Renal cortical epithelial cell (primary cell): ENCODE data around the gene SUN5. TPM values are rescaled to one million over a fixed set of nuclear protein-coding genes. Genes with fewer than 3 reads are reported as not detected.
"Not testable (repeated sequence)": the region's sequence is repeated elsewhere in the genome, so short reads cannot be mapped to it uniquely, and the experiment has no call there.

ENCODE experiments used
- DNase-seq: peaks from one replicate; pipeline ENCODE4 v3.0.0-alpha.2; 2011; ENCODE audit warnings: low read depth
- total RNA-seq: library from RNA; depleted of rRNA; stranded (reverse); fragments of >200 nt; gene quantifications from 2 replicates; pipeline ENCODE4 v1.2.3, GENCODE V29; 2014

SUN5 gene
- total RNA-seq, 1 donor from 2014 or later = not detected

DNA sequence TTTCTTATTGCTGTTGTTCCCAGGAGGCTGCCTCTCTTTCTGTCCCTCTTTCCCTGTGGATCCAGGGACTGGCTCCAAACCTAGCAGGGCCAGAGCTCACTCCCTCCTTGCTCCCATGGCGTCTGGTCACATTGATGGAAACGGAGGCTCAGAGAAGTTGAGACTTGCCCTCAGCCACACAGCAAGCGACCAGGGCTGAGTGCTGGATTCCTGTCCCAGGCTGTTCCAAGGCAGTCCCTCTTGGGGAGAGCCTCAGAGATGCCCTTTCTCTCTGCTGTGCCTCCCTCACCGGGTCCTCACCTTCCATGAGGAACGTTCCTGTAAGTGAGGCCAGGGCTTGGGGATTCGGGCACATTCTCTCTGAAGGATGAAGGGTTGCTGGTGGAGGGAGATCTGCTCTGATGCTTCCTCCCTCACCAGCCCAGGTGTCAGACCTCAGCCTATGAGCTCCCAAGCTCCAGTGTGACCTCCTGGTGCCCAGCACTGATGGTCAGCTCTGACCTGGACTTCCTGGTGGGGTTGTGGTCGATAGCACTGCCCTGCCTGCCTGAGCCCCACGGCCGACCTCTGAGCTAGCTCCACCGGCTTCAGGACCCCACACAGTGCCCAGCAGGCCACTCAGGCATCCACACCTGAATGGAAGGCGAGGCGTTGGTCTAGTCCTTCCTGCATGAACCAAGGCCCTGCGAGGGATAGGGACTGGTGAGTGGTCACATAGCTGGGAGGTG lies 26.8 kb downstream of the SUN5 start:
- DNase-seq = no peak

DNA sequence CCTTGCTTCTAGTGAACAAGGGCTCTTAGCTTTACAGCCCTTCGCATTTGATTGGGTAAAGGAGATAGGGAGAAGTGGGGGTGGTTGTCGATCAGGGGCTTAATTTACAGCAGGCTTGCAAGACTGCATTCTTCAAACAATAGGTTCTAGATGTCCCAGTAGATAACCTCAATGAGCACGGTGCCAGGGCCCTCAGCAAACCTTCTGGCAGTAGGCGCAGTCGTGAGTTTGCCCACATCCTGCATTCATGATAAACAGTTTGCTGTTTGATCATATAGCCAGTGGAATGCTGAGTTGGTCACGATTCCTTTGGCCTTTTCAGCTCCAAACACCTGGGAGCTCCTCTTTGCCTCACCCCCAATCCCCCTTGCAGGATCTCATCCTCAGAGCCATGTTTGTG lies 27.5 kb downstream of the SUN5 start:
- DNase-seq = no peak

DNA sequence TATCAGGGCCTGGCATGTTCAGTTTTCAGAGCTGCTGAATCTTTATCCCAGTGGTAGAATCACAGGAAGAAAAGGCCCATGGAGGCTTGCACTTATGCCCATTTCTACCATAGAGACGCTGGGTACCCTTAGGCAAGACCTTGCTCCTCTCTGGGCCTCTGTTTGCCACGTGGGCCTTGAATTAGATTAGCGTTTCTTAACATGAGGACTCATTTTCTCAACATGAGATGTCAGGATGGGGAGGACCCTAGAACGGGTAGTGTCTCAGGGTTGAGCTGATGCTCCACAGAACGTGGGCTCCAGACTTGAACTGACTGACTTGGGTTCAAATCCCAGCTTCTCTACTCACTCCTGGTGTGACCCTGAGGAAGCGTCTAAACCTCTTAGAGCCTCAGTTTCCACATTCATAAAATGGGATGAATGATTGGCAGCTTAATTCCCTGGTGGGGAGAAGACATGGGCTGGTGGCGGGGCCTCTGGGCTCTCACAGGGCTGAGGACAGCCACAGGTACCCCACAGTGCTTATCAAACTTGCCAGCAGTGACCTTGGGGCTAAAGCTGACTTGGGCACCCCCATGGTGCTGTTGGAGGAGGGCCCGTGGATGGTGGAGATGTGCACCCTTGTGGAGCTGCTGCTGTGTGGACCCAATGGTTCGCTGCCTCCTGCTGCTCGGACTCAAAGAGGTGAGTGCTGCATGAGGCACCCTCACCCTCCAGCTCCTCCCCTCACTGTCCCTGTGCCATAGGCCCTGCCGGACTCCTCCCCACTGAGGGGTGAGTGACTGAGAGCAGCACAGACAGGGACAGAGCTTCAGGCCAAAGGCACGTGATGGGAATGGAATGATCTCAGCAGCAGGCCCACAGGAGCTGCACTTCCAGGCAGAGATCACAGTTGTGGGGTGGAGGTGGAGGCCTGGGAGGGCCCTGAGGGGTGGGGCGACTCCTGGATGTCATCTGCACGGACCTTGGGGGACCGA lies 28.2 kb downstream of the SUN5 start:
- no peak for DNase-seq

GRCh38 chr20:32975121-32975520 lies 29.1 kb downstream of the SUN5 start:
- DNase-seq = not testable (repeated sequence)

- not testable (repeated sequence) for DNase-seq
Measured at GRCh38 chr20:32974204-32975064, 29.8 kb downstream of the SUN5 start.

DNA sequence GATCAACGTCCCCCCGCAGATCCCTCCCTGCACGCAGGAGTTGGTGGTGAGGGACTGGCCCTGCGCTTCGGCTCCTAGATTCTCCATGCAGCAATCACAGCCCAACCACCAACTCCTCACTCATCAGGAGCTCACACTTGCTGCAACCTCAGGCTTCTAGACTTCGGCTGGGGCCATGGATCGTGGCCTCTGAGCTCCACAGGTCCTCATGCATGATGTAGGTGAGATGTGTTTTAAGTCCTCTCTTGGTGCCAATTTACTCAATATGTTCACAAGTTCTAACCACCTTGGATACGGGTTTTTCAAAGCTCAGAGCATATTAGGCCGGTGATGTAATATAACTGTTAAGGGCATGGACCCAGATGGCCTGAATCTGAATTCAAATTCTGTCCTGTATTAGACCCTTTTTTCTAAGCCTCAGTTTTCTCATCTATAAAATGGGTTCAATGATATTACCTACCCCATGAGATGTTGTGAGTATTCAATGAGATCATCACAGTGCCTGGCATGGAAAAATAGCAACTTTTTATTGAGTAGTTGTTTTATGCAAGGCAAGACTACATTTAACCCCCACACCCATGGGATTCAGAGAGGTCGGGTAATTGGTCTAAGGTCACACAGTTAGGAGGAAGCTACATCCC lies 31.0 kb downstream of the SUN5 start:
- DNase-seq = no peak

GRCh38 chr20:32972181-32973076 lies 31.8 kb downstream of the SUN5 start:
- DNase-seq = no peak

DNA sequence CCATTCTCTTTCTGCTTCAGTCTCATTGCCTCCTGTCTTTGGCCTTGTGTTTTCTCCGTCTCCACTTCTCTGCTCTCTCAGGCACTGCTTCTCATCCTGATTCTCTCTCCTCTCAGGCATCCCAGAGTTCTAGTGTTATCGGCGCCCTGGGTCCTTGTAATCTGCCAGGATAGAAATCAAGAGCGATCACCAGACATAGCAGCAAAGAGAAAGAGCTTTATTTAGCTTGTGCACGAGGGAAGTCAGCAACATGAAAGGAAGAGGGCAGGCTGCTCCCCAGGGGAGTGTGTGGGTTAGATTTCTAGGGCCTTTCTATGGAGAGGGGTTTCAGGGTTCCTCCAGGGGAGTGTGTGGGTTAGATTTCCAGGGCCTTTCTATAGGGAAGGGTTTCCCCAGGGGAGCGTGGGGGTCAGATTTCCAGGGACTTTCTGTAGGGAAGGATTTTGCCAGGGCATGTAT lies 32.5 kb downstream of the SUN5 start:
- no peak for DNase-seq

DNA sequence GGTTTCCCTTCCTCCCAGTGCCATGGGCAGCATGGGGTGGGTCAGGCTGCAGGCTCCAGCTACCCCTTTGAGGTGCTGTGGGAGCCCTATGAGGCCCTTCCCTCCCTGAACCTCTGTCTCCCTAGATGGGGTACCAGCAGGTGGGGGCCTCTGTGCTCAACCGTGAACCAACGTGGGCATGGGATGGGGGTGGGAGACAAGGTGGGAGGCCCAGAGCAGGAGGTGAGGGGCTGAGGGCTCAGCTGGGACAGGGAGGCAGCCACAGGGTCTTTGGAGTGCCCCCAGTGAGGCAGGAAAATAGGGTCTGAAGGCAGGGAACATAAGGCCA lies 33.3 kb downstream of the SUN5 start:
- no peak for DNase-seq

DNA sequence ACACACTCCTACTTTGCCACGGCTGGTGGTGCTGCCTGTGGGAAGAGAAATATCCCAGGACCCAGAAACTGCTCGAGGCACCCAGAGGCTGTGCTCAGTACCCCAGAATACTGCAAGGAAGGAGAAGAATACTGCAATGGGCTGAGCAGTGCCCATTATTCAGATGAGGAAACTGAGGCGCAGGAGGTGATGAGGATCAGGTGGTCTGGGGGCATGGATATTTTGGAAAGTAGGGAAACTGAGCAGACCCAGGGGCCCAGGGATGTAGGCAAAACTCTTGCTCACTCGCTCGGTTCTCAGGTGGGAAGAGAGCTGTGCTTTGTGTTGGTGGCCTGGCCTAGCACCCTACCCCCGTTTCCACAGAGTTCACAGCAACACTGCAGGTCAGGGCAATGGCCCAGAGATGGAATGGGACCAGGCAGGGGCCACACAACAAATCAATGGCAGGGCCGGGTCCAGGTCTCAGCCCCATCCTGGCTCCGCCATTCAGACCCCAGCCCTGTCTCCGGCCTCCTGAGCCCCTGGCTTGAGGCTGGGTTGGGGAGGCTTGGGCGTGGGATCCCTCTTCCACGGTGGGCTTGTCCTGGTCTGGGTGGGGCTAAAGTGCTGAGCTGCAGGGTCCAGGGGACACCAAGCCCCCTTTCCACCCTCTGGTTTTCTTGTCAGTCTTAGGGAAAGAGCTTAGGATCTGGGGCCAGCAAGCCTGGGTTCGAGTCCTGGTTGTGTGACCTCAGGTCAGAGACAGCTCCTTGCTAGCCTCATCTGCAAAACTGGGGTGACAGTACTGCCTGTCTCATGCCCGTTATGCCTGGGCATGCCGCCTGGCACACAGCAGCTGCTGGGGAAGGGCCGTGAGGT lies 33.9 kb downstream of the SUN5 start:
- no peak for DNase-seq

- DNase-seq = no peak
Measured at GRCh38 chr20:32969356-32970114, 34.7 kb downstream of the SUN5 start.

- DNase-seq = no peak
Measured at GRCh38 chr20:32968478-32969241, 35.6 kb downstream of the SUN5 start.

DNA sequence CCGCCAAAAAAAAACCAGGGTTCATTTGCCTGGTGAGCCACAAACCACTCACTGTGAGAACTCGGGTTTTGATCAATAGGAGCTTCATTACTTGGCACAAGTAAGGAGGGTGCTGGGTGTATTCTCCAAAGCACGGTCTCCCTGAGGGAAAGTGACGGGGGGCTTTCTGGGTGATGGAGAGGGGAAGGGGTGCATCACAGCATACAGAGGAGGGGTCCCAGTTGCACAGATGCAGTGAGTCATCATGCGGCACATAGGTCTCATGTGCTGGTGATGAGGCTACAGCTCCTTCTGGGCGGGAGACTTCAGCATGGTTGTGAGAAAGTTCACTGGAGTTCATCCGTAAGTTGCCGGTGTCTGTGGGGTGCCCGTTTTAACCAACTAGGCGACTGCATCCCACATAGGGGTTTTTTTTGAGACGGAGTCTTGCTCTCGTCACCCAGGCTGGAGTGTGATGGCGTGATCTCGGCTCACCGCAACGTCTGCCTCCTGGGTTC lies 36.2 kb downstream of the SUN5 start:
- no peak for DNase-seq

GRCh38 chr20:32966881-32967781 lies 37.1 kb downstream of the SUN5 start:
- DNase-seq = no peak

DNA sequence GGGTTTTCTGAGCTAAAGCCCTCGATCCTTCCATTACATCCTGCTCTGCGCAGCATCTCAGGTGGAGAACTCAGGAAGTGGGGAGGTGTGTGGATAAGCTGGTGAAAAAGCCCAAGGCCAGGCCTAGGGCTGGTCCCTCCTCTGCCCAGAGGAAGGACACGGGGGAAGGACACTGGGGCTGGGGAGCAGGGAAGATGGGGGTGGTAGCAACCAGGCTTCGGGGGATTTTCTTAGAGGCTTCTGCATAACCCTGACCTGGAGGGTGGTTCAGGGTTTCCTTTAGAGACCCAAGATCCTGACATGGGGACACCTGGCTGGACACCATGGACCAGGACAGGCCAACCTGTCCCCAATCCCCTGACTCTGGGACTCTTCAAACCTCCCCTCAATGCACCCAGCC lies 37.9 kb downstream of the SUN5 start:
- no peak for DNase-seq

DNA sequence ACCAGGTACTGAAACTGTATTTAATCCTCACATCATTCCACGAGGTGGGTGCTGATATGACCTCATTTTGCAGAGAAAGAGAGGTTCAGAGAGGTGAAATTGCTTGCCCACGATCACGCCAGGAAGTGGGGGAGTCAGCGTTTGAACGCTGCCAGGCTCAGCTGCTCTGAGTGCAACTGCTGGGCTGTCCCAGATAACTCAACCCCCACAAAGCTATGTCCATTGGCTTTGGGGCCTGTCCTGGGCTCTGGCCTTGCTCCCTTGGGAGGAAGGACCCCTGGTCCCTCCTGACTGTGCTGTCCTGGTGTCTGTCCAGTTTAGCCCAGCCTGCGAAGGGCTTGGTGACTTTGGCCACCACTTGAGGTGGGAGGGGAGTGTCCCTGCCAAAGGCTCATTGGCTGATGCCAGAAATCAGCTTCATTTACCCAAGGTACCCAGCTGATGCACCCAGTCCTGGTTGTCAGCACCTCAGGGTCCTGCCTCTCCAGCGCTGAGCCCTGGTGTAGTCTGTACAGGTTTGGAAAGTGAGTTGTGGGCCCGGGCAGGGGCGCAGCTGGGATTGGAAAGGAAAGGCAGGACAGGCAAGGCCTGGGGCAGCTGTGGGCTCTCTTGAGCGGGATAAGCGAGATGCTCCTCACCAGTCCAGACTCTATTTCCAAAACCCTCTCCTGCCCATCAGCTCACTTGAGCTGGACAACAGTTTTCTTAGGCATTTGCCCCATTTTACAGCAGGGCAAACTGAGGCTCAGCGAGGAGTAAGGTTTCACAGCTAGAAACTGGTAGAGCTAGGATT lies 38.5 kb downstream of the SUN5 start:
- no peak for DNase-seq
